Measurements from ENCODE around the gene RARRES1.

Gene RARRES1

GRCh38 chr3:158735296-158736033, 3.2 kb upstream of the RARRES1 start:
- DNase-seq (ENCODE audit: low read depth in 2 of 2): no peak

- no peak for DNase-seq (ENCODE audit: low read depth in 2 of 2)
These were observed 1.4 kb upstream of the RARRES1 start for GRCh38 chr3:158733656-158734055.

- no peak for DNase-seq (ENCODE audit: low read depth in 2 of 2)
These were observed 571 bp upstream of the RARRES1 start for GRCh38 chr3:158732856-158733200.

- no peak for DNase-seq (ENCODE audit: low read depth in 2 of 2)
These were observed 771 bp downstream of the RARRES1 start for GRCh38 chr3:158731486-158731885.

- DNase-seq (ENCODE audit: low read depth in 2 of 2): no peak
These were observed 3.4 kb downstream of the RARRES1 start for GRCh38 chr3:158728851-158729250.

- DNase-seq (ENCODE audit: low read depth in 2 of 2): no peak
These were observed 4.2 kb downstream of the RARRES1 start for GRCh38 chr3:158728061-158728377.

GRCh38 chr3:158727206-158728060, 4.8 kb downstream of the RARRES1 start:
- no peak for DNase-seq (ENCODE audit: low read depth in 2 of 2)

GRCh38 chr3:158725348-158726011, 6.8 kb downstream of the RARRES1 start:
- no peak for DNase-seq (ENCODE audit: low read depth in 2 of 2)

- no peak for DNase-seq (ENCODE audit: low read depth in 2 of 2)
These were observed 8.3 kb downstream of the RARRES1 start for GRCh38 chr3:158723991-158724390.

- DNase-seq (ENCODE audit: low read depth in 2 of 2): no peak
These were observed 10.1 kb downstream of the RARRES1 start for GRCh38 chr3:158722108-158722507.

- no peak for DNase-seq (ENCODE audit: low read depth in 2 of 2)
These were observed 13.6 kb downstream of the RARRES1 start for GRCh38 chr3:158718490-158719170.

- DNase-seq (ENCODE audit: low read depth in 2 of 2): no peak
These were observed 14.7 kb downstream of the RARRES1 start for GRCh38 chr3:158717576-158717975.

- DNase-seq (ENCODE audit: low read depth in 2 of 2): no peak
These were observed 19.2 kb downstream of the RARRES1 start for GRCh38 chr3:158713094-158713499.

GRCh38 chr3:158712443-158712842, 19.8 kb downstream of the RARRES1 start:
- DNase-seq (ENCODE audit: low read depth in 2 of 2): no peak

GRCh38 chr3:158711886-158712285, 20.4 kb downstream of the RARRES1 start:
- DNase-seq (ENCODE audit: low read depth in 2 of 2): no peak

- no peak for DNase-seq (ENCODE audit: low read depth in 2 of 2)
These were observed 21.7 kb downstream of the RARRES1 start for GRCh38 chr3:158710601-158711000.

- DNase-seq (ENCODE audit: low read depth in 2 of 2): no peak
These were observed 22.6 kb downstream of the RARRES1 start for GRCh38 chr3:158709666-158710083.

- DNase-seq (ENCODE audit: low read depth in 2 of 2): no peak
These were observed 28.7 kb downstream of the RARRES1 start for GRCh38 chr3:158703566-158703965.

- DNase-seq (ENCODE audit: low read depth in 2 of 2): no peak
These were observed 29.3 kb downstream of the RARRES1 start for GRCh38 chr3:158702815-158703481.

- no peak for DNase-seq (ENCODE audit: low read depth in 2 of 2)
These were observed 30.7 kb downstream of the RARRES1 start for GRCh38 chr3:158701420-158702065.

GRCh38 chr3:158700559-158700958, 31.7 kb downstream of the RARRES1 start:
- no peak for DNase-seq (ENCODE audit: low read depth in 2 of 2)
